ENCODE results near the gene DBET.
"Not testable (repeated sequence)": the region's sequence is repeated elsewhere in the genome, so short reads cannot be mapped to it uniquely, and the experiment has no call there.

GRCh38 chr4:190019859-190020463 lies 44.3 kb upstream of the DBET start:
- TF ChIP-seq, protein P1, sequence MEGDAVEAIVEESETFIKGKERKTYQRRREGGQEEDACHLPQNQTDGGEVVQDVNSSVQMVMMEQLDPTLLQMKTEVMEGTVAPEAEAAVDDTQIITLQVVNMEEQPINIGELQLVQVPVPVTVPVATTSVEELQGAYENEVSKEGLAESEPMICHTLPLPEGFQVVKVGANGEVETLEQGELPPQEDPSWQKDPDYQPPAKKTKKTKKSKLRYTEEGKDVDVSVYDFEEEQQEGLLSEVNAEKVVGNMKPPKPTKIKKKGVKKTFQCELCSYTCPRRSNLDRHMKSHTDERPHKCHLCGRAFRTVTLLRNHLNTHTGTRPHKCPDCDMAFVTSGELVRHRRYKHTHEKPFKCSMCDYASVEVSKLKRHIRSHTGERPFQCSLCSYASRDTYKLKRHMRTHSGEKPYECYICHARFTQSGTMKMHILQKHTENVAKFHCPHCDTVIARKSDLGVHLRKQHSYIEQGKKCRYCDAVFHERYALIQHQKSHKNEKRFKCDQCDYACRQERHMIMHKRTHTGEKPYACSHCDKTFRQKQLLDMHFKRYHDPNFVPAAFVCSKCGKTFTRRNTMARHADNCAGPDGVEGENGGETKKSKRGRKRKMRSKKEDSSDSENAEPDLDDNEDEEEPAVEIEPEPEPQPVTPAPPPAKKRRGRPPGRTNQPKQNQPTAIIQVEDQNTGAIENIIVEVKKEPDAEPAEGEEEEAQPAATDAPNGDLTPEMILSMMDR (IDR thresholded peaks at IDR 0.05) = not testable (repeated sequence)
- TF ChIP-seq POLR2AphosphoS5 (IDR thresholded peaks at IDR 0.05); POLR2A (IDR thresholded peaks at IDR 0.05); EP300 (IDR thresholded peaks at IDR 0.05; ENCODE audit: low read depth): not testable (repeated sequence)

Data from transverse colon (tissue), 4 donors.